GM12878 (cell line): ENCODE measurements around the gene ADAT3.

ENCODE experiments used
- ETV6 ChIP-seq, 2 experiments: fragments of 450-650 bp in 1 of 2; IDR thresholded peaks in 1 of 2; conservative IDR thresholded peaks in 1 of 2; 2 replicates each; pipeline ENCODE4 v1.6.1; 2014; ENCODE audit warnings: antibody characterized with exemption in 1 of 2, borderline replicate concordance in 1 of 2, low read depth in 1 of 2, mild to moderate bottlenecking in 1 of 2, moderate library complexity in 1 of 2
- POLR2A ChIP-seq: IDR thresholded peaks from 2 replicates; pipeline ENCODE4 v1.6.1; 2011; ENCODE audit warnings: low read depth, mild to moderate bottlenecking, low read length
- SIN3A ChIP-seq: IDR thresholded peaks from 2 replicates; pipeline ENCODE4 v1.6.1; 2012; ENCODE audit warnings: low read depth, low read length, improper control_type of control experiment
- SREBF2 ChIP-seq: IDR thresholded peaks from 2 replicates; pipeline ENCODE4 v1.6.1; 2012; ENCODE audit warnings: mild to moderate bottlenecking, low read length
- USF2 ChIP-seq: IDR thresholded peaks from 2 replicates; pipeline ENCODE4 v1.6.1; 2011; ENCODE audit warnings: low read depth, low read length, improper control_type of control experiment, borderline replicate concordance
- ZZZ3 ChIP-seq: IDR thresholded peaks from 2 replicates; pipeline ENCODE4 v1.6.1; 2011; ENCODE audit warnings: low read depth; ENCODE audit not compliant: control insufficient read depth, insufficient read length
- TF ChIP-seq, protein P1 (sequence below), 3 experiments: IDR thresholded peaks in 2 of 3; conservative IDR thresholded peaks in 1 of 3; 2 replicates each; pipeline ENCODE4 v1.5.1; 2011; ENCODE audit warnings: low read depth in 3 of 3, low read length in 3 of 3, mild to moderate bottlenecking in 3 of 3, control low read depth in 2 of 3, moderate library complexity in 2 of 3, inconsistent platforms in 1 of 3, mixed read lengths in 1 of 3; ENCODE audit not compliant: control insufficient read depth in 2 of 3, insufficient read depth in 1 of 3; ENCODE audit errors: extremely low read depth in 1 of 3
- TF ChIP-seq, protein P2 (sequence below): fragments of 450-650 bp; formaldehyde crosslinking; IDR thresholded peaks from 2 replicates; pipeline ENCODE4 v1.5.0; 2022; ENCODE audit warnings: mild to moderate bottlenecking, missing genetic modification characterization

GRCh38 chr19:1910177-1910576 lies 5.0 kb downstream of the ADAT3 start:
- TF ChIP-seq, protein P1, sequence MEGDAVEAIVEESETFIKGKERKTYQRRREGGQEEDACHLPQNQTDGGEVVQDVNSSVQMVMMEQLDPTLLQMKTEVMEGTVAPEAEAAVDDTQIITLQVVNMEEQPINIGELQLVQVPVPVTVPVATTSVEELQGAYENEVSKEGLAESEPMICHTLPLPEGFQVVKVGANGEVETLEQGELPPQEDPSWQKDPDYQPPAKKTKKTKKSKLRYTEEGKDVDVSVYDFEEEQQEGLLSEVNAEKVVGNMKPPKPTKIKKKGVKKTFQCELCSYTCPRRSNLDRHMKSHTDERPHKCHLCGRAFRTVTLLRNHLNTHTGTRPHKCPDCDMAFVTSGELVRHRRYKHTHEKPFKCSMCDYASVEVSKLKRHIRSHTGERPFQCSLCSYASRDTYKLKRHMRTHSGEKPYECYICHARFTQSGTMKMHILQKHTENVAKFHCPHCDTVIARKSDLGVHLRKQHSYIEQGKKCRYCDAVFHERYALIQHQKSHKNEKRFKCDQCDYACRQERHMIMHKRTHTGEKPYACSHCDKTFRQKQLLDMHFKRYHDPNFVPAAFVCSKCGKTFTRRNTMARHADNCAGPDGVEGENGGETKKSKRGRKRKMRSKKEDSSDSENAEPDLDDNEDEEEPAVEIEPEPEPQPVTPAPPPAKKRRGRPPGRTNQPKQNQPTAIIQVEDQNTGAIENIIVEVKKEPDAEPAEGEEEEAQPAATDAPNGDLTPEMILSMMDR (IDR thresholded peaks at IDR 0.05 in 2 of 3, conservative IDR thresholded peaks at IDR 0.05 in 1 of 3; ENCODE audit: control insufficient read depth in 2 of 3, extremely low read depth in 1 of 3, insufficient read depth in 1 of 3, low read depth in 3 of 3, low read length in 3 of 3), result no peak
- no peak for TF ChIP-seq SIN3A
- TF ChIP-seq, protein P2, sequence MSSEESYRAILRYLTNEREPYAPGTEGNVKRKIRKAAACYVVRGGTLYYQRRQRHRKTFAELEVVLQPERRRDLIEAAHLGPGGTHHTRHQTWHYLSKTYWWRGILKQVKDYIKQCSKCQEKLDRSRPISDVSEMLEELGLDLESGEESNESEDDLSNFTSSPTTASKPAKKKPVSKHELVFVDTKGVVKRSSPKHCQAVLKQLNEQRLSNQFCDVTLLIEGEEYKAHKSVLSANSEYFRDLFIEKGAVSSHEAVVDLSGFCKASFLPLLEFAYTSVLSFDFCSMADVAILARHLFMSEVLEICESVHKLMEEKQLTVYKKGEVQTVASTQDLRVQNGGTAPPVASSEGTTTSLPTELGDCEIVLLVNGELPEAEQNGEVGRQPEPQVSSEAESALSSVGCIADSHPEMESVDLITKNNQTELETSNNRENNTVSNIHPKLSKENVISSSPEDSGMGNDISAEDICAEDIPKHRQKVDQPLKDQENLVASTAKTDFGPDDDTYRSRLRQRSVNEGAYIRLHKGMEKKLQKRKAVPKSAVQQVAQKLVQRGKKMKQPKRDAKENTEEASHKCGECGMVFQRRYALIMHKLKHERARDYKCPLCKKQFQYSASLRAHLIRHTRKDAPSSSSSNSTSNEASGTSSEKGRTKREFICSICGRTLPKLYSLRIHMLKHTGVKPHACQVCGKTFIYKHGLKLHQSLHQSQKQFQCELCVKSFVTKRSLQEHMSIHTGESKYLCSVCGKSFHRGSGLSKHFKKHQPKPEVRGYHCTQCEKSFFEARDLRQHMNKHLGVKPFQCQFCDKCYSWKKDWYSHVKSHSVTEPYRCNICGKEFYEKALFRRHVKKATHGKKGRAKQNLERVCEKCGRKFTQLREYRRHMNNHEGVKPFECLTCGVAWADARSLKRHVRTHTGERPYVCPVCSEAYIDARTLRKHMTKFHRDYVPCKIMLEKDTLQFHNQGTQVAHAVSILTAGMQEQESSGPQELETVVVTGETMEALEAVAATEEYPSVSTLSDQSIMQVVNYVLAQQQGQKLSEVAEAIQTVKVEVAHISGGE (CRISPR knock-in tag), result no peak
- no peak for TF ChIP-seq SREBF2
- TF ChIP-seq POLR2A, result no peak
- no peak for TF ChIP-seq ZZZ3
- TF ChIP-seq USF2, result no peak
- no peak for TF ChIP-seq ETV6 (conservative IDR thresholded peaks at IDR 0.05 in 1 of 2, IDR thresholded peaks at IDR 0.05 in 1 of 2; ENCODE audit: borderline replicate concordance in 1 of 2, low read depth in 1 of 2)
